HL-60/S4 (cell line): ENCODE data around the gene RUVBL1.

Experiments
- in situ Hi-C: fragments of 300-500 bp; cut with MboI; formaldehyde crosslinking; loops from 2 replicates; pipeline ENCODE4 v1.14.3; 2022; ENCODE audit warnings: low sequenced_read_pairs

RUVBL1 gene

DNA sequence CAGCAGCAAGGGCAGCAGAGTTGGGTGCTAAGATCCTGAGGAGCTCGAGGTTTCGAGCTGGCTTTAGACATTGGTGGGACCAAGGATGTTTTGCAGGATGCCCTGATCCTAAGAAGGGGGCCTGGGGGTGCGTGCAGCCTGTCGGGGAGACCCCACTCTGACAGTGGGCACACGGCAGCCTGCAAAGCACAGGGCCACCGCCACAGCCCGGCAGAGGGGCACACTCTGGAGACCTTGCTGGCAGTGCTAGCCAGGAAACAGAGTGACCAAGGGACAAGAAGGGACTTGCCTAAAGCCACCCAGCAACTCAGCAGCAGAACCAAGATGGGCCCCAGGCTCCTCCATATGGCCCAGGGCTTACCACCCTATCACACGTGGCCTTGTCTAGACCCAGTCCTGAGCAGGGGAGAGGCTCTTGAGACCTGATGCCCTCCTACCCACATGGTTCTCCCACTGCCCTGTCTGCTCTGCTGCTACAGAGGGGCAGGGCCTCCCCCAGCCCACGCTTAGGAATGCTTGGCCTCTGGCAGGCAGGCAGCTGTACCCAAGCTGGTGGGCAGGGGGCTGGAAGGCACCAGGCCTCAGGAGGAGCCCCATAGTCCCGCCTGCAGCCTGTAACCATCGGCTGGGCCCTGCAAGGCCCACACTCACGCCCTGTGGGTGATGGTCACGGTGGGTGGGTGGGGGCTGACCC is 52.6 kb downstream of the RUVBL1 start:
- in situ Hi-C loops = no loop called here

DNA sequence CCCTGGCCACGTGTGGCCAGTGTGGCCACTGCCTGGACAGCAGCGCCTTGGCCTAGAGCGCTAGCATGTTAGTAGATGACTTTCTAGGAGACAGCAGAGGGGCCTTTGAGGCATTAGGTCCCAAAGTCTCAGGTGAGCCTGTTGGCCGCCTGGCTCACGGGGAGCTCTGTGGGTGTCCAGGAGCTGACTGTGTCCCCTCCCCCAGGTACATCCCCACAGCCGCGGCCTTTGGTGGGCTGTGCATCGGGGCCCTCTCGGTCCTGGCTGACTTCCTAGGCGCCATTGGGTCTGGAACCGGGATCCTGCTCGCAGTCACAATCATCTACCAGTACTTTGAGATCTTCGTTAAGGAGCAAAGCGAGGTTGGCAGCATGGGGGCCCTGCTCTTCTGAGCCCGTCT is 54.3 kb downstream of the RUVBL1 start:
- in situ Hi-C loops = no loop called here

DNA sequence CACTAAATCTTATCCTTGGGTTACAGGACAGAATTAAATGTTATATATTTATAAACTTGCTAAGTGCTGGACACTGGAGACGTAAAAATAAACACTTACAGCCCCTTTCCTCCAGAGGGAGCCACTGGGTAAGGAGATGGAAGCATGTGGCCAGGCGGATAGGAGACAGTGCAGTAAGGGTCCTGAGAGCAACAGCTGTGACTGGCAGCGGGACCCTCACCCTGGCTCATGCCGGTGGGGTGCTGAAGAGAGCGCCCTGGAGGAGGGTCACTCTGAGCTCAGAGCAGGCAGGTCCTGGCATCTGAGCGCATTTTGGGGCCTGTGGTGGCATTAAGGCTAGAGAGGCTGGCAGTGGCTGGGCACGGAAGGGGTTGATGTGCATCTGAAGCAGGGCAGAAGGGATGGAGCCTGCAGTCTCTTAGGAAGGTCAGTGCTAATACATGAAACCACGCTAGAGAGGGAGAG is 55.4 kb downstream of the RUVBL1 start:
- in situ Hi-C loops = no loop called here

DNA sequence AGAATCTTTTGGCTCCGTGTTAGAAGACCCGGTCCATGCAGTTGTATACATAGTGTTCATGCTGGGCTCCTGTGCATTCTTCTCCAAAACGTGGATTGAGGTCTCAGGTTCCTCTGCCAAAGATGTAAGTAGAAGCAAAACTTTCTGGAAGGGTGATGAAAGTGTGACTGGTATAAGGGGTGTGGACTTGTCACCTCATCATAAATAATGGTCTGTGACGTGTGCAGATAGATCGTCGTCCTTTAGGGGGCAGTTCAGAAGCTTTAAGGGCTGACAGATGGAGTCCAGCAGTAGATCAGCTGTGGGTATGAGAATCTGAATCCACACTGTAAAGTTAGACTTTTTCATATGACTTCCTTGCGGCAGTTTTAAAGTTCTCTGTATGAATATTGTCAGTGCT is 56.1 kb downstream of the RUVBL1 start:
- in situ Hi-C loops = no loop called here

DNA sequence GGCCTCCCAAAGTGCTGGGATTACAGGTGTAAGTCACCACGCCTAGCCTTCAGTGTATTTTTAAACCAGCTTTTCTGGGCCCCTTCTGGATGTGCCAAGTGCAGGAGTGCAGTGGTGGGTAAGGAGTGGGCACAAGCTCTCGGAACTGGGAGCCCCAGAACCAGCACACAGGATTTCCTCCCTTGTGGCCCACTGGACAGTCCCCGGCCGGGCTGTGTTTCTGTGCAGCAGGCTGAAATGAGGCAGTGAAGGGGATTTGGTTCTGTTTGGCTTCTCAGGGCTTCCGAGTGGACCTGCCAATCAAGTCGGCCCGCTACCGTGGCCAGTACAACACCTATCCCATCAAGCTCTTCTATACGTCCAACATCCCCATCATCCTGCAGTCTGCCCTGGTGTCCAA is 56.9 kb downstream of the RUVBL1 start:
- in situ Hi-C loops = no loop called here

DNA sequence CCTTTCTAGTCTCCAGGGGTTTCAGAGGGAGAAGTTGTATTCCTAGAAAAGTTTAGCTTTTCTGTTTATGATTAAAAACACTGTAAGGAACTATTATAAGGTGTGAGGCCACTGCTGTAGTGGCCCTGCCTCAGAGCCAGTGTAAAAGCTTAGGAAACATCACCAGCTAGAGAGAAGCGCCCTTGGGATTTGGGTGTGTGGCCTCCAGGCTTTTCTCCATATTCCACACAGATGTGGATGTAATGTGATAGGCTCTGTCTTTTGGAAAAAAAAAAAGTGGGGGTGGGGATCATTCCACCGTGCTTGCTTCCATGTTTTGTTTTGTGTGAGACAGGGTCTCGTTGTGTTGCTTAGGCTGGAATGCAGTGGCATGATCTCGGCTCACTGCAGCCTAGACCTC is 57.5 kb downstream of the RUVBL1 start:
- in situ Hi-C loops = no loop called here

DNA sequence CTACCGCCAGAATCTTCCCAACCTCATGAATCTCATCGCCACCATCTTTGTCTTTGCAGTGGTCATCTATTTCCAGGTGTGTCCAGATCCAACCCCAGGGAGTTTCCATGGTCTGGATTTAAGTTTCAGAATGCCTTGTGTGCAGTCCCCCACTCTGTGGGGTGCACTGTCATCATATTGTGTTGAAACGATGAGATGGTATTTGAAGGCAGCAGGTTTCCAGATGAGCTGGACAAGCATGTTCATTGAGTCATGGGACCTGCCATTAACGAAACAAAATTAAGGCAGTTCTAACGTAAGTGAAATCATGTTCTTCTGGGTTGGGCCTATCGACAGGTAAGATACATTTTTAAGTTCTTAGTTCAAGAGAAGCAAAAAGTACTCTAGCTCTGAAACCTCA is 58.6 kb downstream of the RUVBL1 start:
- in situ Hi-C loops = no loop called here

DNA sequence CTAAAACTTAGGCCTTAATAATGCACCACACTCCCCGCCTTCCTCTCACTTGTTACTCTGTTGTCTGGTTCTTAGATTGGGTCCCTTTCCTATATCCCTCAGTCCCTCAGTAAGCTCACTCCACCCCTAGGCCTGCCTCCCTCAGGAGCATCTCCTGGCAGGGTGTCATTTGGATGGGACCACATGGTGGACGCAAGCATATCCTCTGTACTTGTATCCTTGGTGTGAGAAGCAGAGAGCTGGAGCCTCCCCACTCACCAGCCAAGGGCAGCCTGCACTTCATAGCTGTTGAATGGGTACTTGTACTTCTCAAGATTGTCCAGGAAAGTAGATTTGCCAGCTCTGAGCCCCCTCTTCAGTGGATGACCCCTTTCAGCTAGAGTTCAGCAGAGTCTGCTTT is 59.7 kb downstream of the RUVBL1 start:
- in situ Hi-C loops = no loop called here

DNA sequence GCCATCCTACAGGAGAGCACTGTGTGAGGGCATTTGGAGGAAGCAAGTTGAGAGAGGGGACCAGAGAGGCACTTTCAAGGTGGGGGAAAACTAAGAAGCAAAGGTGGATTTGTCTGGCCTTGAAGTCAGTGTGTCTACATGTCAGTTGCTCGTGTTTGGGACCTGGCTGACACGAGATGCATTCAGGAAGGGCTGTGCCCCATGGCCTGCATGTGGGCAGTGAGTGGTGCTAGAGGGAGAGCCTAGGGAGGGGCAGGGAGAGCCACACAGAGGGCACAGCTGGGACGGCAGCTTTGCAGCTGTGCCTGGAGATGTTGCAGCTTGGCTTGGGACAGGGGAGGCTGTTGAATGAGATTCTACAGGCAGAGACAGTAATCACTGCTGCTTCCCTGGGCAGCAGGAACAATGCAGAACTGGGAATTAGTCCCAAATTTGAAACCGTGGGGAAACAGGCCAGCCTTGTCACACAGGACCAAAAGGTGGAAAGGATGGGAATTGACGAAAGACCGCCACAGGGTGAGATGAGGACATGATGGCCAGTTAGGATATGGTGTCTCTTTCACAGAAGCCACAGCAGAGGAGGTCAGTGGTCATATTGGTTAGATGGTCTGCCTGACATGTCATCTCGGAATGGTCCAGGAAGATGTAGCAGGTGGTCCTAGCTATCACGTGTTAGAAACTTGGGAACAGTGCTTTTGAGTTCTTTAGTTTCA is 61.4 kb downstream of the RUVBL1 start:
- in situ Hi-C loops = no loop called here

DNA sequence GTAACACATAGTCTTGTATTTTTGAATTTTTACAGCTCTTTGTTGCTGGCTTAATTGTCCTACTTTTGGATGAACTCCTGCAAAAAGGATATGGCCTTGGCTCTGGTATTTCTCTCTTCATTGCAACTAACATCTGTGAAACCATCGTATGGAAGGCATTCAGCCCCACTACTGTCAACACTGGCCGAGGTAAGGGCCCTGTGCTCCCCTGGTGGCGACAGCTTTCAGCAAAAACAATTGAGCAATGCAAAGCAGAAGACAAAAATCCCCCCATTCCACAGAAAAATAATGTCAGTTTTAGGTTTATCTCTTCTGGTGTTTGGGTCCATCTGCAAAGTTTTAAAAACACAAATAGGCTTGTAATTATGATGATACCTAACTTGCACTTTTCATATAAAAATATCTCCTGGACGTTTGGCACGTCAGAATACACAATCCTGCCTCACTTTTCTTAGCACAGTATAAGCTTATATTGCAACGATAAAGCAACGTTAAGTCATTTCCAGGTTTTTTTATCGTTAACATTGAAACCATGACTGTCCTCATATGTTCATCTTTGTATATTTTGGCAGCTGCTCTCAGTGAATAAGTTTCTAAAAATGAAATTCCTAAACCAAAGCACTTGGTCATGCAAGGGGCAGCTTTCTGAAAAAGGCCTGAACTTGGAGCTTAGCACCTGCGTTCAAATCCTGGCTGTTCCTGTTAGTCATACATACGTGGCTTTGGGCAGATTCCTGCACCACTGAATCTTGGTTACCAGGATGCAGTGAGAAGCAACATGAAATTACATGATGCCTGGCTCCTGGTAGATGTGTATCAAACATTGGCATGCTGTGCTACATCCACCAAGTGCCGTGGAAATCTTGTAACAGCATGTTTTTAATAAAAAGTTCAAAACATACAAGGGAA is 62.9 kb downstream of the RUVBL1 start:
- in situ Hi-C loops = no loop called here

DNA sequence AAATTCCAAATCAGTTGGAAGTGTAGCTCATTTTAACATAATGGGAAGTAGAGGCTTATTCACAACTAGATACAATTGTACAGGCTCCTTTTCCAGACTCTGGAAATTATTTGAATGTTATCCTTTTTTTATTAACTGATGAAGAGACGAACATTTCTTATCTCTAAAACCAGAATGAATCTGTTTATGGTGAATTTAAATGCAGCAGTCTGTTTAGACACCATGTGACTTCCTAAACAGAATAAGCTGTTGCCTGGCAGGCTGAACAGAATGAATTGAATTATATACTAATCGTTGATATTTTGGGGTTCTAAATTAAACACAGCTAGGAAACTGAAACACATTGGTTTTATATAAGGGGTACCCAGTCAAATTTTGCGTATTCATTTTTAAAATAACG is 67.4 kb downstream of the RUVBL1 start:
- in situ Hi-C loops = no loop called here

DNA sequence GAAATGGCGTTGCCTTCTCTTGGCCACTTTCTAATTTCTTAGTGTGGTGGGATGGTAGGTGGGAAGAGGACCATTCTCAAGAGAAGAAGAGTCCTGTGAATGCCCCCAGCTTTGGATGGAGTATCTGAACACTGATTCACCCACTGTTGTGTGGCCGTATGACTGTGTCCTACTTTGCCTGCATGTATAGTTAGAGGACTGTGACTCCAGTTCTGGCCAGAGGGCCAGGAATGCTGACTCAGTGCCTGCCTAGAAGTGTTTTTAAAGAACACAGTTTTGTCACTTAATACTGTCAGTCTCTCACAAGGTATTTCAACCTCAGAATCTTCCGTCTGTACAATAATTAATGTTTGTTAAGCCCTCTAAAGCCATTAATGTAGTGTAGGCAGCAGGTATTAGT is 69.2 kb downstream of the RUVBL1 start:
- in situ Hi-C loops = no loop called here

DNA sequence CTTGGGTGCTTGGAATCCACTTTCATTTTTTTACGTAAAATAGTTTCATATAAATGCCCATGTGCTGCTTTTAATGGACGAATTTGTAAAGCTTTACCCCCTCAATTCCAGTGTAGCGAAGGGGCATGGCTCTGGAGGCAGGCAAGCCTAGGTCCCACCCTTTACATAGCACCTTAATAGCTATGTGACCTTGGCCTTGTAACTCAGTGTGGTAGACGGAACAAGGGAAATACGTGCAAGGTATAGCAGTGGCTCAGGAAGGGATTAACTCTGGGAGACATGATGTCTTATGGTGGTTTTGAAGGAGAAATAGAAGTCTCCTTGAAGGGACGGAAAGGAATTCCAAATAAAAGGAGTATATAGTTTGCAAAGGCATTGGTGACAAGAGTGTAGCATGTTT is 70.0 kb downstream of the RUVBL1 start:
- in situ Hi-C loops = no loop called here

DNA sequence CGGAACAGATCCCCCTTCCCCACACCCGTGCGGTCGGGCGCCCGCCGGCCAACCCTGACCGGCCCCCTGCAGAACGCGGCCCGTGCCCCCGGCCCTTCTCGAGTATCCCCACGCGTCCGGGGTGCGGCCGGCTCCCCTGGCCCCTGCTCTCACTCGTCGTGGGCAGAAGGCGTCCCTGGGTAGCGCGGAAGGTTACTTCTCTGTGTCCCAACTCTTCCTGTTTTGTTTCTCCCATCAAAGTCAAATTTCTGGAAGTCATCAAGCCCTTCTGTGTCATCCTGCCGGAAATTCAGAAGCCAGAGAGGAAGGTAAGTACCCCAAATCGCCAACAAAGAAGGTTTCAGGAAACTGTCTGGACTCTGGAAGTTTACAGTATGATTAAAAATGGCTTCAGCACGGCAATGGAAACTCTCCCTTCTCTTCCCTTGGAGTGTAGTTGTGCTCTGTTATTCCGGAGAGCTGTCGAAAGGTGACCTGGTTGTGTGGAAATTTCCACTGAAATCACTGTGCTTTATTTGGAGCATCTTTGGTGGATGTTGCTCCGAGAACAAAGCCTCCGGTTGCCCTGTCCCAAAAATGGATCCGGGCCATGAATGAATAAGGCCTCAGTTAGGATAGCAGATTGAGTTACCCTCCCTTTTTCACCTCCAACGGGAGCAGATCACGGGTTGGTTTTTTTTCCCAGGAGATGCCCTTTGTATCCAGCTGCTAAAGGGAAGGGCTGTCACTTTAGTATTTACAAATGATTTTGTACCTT is 70.8 kb downstream of the RUVBL1 start:
- in situ Hi-C loops = no loop called here

DNA sequence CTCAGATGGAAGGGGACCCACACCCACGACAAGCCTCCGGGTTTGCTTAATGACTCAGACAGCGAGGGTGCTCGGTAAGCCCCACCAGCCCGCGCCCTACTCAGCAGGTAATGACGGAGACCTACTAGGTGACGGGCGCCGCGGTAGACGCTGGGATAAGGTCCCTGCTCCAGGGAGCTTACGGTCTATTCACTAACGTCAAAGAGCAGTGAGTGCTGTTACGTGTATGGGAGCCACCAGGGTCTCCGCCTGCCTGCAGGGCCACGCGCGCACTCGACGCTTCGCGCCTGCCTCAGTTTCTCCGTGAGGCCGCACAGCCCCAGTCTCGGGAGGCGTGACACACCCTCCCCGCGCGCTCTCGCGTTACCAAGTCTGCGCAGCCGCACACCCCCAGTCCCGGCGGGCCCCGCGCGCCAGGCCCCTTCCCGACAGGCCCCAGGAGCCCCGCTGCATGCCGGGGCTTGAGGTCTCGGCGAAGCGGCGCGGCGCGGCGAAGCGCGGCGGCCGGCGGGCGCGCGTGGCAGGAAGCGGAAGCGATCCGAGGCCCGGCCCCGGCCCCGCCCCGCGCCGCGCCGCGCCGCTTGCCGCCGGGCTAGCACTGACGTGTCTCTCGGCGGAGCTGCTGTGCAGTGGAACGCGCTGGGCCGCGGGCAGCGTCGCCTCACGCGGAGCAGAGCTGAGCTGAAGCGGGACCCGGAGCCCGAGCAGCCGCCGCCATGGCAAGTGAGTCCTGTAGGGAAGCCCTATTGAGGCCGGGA is 71.6 kb downstream of the RUVBL1 start, which contains the start of gene SEC61A1:
Gene SEC61A1, plus strand, starts transcription at position 601 of the 758 bp plus-strand sequence. Its CDS starts 116 bp downstream, at position 717.
- in situ Hi-C loops = no loop called here

DNA sequence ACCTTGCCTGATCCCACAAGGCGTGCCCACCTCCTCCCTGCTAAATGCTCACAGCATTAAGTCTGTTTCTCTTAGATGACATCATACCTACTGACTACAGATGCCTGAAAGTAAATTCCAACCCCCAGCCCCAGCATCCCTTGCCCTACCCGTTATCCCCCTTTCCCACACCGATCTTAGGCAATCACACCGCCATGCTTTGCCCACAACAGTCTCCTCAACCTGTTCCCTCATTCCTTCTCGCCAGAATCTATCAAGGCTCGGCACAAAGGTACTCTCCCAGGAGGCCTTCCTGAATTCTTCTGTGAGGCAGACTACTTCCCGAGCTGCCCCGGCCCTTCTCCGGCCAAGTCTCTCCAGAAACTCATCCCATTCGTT is 72.2 kb downstream of the RUVBL1 start:
- in situ Hi-C loops = no loop called here

DNA sequence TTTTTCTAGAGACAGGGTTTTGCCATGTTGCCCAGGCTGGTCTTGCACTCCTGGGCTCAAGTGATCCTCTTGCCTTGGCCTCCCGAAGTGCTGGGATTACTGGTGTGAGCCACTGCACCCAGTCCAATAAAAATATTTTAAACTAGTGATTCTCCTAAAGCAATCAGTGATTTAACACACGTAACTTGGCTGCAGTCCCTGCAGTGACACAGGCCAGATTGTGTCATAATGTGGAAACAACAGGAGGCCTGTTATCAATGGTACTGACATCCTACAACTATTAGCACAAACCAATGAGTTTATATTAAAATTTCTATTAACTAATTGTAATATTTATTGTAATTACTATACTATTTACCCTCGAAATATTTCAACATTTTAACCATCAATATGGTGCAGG is 73.0 kb downstream of the RUVBL1 start:
- in situ Hi-C loops = no loop called here

DNA sequence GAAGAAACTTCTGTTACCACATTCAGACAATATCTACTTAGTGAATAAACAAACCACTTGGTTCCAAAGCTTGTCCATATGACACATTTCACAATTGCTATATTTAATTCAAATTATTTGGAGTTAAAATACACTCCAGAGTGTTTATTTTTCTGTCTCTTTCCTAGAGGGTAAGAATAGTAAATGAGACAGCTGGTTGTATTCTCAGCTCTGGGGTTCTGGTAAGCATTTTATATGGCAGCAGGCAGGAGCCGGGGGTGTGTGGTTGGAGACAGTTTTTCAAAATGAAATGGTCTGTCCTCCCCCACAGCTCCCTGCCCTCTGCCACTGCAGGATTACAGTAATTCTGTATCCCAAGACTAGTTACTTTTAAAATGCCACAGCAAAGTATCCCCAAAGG is 82.3 kb downstream of the RUVBL1 start:
- in situ Hi-C loops = no loop called here

DNA sequence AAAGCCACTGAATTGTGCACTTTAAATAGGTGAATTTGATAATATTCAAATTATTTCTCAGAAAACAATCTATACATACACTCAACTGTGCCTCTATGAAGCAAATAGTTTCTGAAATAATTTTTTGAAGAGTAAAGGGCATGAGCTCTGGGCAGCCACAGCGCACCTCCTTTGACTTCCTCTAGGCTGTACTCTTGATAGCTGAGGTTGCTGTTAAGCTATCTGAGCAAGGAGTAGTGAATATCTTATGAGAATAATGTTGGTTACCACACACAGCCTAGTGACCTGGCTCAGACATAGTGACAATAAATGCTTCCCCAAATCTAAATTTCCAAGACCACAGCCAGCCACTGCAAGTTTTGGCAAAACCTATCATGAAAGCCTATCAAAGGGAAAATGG is 83.0 kb downstream of the RUVBL1 start:
- in situ Hi-C loops = no loop called here

DNA sequence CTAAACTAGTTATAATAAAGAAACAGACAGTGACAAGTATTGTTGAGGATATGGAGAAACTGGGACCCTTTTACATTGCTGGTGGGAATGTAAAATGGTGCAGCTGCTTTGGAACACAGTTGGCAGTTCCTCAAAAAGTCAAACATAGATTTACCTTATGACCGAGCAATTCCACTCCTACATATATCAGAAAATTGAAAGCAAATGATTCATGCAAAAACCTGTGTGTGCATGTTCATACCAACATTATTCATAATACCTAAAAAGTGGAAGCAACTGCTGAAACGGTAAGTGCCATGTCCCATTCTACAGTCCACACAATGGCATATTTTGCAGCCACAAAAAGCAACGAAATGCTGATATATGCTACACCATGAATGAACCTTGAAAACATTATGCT is 83.6 kb downstream of the RUVBL1 start:
- in situ Hi-C loops = no loop called here
